ENCODE data around the gene SLMAP.

DNA sequence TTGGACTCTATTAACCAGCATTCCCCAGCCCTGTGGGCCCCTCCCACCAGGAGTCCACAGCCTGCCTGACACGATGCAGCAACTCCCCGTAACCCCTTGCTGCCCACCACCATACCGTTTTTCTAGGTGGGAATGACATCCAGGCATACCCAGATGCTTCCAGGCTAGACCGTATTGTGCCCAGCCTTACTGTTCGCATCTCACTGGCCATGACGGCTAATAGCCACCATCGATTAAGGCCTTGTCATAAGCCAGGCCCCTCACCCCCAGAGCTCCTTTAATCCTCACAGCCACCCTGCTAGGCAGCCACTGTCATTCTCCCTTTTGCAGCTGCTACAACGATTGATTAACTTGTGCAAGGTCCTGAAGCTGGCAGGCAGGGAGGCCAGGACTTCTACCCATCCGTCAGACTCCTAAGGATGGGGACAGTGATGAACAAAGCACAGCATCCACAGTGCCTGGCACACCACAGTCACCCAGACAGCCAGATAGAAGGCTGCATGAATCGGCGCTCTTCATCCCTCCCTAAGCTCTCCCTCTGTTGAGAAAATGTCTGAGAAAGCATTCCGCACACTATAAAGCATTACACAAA, 192.1 kb downstream of the SLMAP start:
- TF ChIP-seq GATA2 (IDR thresholded peaks at IDR 0.05; ENCODE audit: low read depth, low read length), result no peak
- TF ChIP-seq GATA3 (IDR thresholded peaks at IDR 0.05; ENCODE audit: low read depth, low read length), result no peak

Measured in SH-SY5Y (cell line).